HepG2 (cell line): Measurements from ENCODE around the gene INO80E. TPM values are rescaled to one million over a fixed set of nuclear protein-coding genes. Genes with fewer than 3 reads are reported as not detected.

Source experiments
- ATAC-seq: fragments of 200-7000 bp; cut with Tn5 transposase; 3 replicates; pipeline ENCODE4 v1.9.1; 2020; ENCODE audit warnings: mild to moderate bottlenecking, moderate library complexity
- BruUV-seq: library from RNA; stranded (reverse); fragments of 400-500 nt; replicated peaks from 2 replicates; lab custom pipeline; 2021; lab: Mats Ljungman, UMichigan
- CTCF ChIA-PET: fragments of 300-600 bp; formaldehyde crosslinking; extraction: SDS; loops from one replicate; lab custom pipeline; 2021; ENCODE audit warnings: low total read pairs, inconsistent platforms, low intra/inter-chr PET ratio; lab: Yijun Ruan, JAX
- POLR2A ChIA-PET: fragments of 350-600 bp; sonication (Branson Sonifier 250); formaldehyde crosslinking; loops from one replicate; lab custom pipeline; 2020; ENCODE audit warnings: antibody characterized with exemption, inconsistent platforms; lab: Yijun Ruan, JAX
- DNase-seq: peaks from one replicate; pipeline ENCODE4 v3.0.0-alpha.2; 2015; ENCODE audit warnings: low spot score
- FAIRE-seq: peaks from 3 replicates; lab custom pipeline; 2011; peaks lifted over from hg19 to GRCh38; lab: Jason Lieb, UNC
- H2AFZ ChIP-seq: one replicate; pipeline ENCODE4 v1.6.1; 2011; ENCODE audit warnings: low read length, inconsistent platforms
- H3K27ac ChIP-seq: fragments of 300-600 bp; 3 replicates; pipeline ENCODE4 v1.8.0; 2011; ENCODE audit warnings: mixed run types, mild to moderate bottlenecking, mixed read lengths, low read length, inconsistent platforms; ENCODE audit not compliant: insufficient read depth; ENCODE audit errors: extremely low read length
- H3K27me3 ChIP-seq, 2 experiments: fragments of 200-600 bp in 1 of 2; 2 replicates in 1 of 2; 3 replicates in 1 of 2; pipeline versions ENCODE4 v1.6.0 to v1.8.0; 2011; ENCODE audit warnings: low read length in 2 of 2, mild to moderate bottlenecking in 2 of 2, moderate library complexity in 2 of 2, inconsistent platforms in 1 of 2; ENCODE audit not compliant: insufficient read depth in 2 of 2, control insufficient read depth in 1 of 2
- H3K36me3 ChIP-seq, 2 experiments: fragments of 200-600 bp in 1 of 2; replicated peaks in 1 of 2; 2 replicates in 1 of 2; 3 replicates in 1 of 2; pipeline versions ENCODE4 v1.5.1 to v1.8.0; 2011; ENCODE audit warnings: low read length in 2 of 2, inconsistent platforms in 1 of 2; ENCODE audit not compliant: insufficient read depth in 2 of 2, control insufficient read depth in 1 of 2
- H3K4me1 ChIP-seq: 2 replicates; pipeline ENCODE4 v1.5.1; 2012; ENCODE audit warnings: low read length, inconsistent platforms; ENCODE audit not compliant: insufficient read depth
- H3K4me2 ChIP-seq: 2 replicates; pipeline ENCODE4 v1.6.0; 2011; ENCODE audit warnings: low read depth, low read length, inconsistent platforms
- H3K4me3 ChIP-seq, 3 experiments: fragments of 200-600 bp in 1 of 3; sonication (generic), shearing (Covaris generic) in 1 of 3; replicated peaks in 1 of 3; 2 replicates each; pipeline ENCODE4 v1.5.1; 2011 to 2016; ENCODE audit warnings: low read length in 3 of 3, inconsistent platforms in 2 of 3, low read depth in 2 of 3, mild to moderate bottlenecking in 2 of 3, control low read depth in 1 of 3, mixed read lengths in 1 of 3; ENCODE audit not compliant: insufficient read depth in 1 of 3
- H3K79me2 ChIP-seq: one replicate; pipeline ENCODE4 v1.6.1; 2011; ENCODE audit warnings: low read length, inconsistent platforms; ENCODE audit not compliant: insufficient read depth
- H3K9ac ChIP-seq: 2 replicates; pipeline ENCODE4 v1.6.0; 2011; ENCODE audit warnings: mild to moderate bottlenecking, low read depth, low read length, inconsistent platforms; ENCODE audit not compliant: insufficient read depth
- H3K9me3 ChIP-seq: 2 replicates; pipeline ENCODE4 v1.5.1; 2012; ENCODE audit warnings: mild to moderate bottlenecking, low read length
- H4K20me1 ChIP-seq: 2 replicates; pipeline ENCODE4 v1.6.0; 2011; ENCODE audit warnings: inconsistent platforms, mild to moderate bottlenecking, low read length, moderate library complexity; ENCODE audit not compliant: insufficient read depth
- ATRX ChIP-seq: sonication (generic); formaldehyde crosslinking; IDR thresholded peaks from 2 replicates; pipeline ENCODE4 v1.4.0; 2020; ENCODE audit warnings: missing genetic modification reagents, borderline replicate concordance
- CC2D1A ChIP-seq: sonication (generic); formaldehyde crosslinking; IDR thresholded peaks from 2 replicates; pipeline ENCODE4 v1.8.1; 2023; ENCODE audit warnings: mild to moderate bottlenecking, missing genetic modification reagents
- EP300 ChIP-seq, 3 experiments: sonication (generic) in 1 of 3; formaldehyde crosslinking in 1 of 3; IDR thresholded peaks; 2 replicates each; pipeline versions ENCODE4 v1.5.1 to v1.6.1; 2011 to 2020; ENCODE audit warnings: low read depth in 2 of 3, low read length in 2 of 3, borderline replicate concordance in 1 of 3, improper control_type of control experiment in 1 of 3, mild to moderate bottlenecking in 1 of 3, missing genetic modification reagents in 1 of 3, moderate library complexity in 1 of 3
- HOXA5 ChIP-seq: sonication (generic); formaldehyde crosslinking; IDR thresholded peaks from 2 replicates; pipeline ENCODE4 v1.4.0; 2020; ENCODE audit warnings: missing genetic modification reagents
- MEIS2 ChIP-seq: sonication (generic); formaldehyde crosslinking; IDR thresholded peaks from 2 replicates; pipeline ENCODE4 v1.9.0; 2021; ENCODE audit warnings: mild to moderate bottlenecking, missing genetic modification reagents
- NCOA2 ChIP-seq: sonication (generic); formaldehyde crosslinking; IDR thresholded peaks from 2 replicates; pipeline ENCODE4 v1.8.0; 2022; ENCODE audit warnings: inconsistent platforms
- NFIB ChIP-seq: sonication (generic); formaldehyde crosslinking; IDR thresholded peaks from 2 replicates; pipeline ENCODE4 v1.9.0; 2021; ENCODE audit warnings: missing genetic modification reagents, mild to moderate bottlenecking, borderline replicate concordance
- PHF20 ChIP-seq: sonication (generic); formaldehyde crosslinking; IDR thresholded peaks from 2 replicates; pipeline ENCODE4 v1.5.0; 2020; ENCODE audit warnings: mild to moderate bottlenecking, missing genetic modification reagents
- PHF8 ChIP-seq: sonication (generic); formaldehyde crosslinking; IDR thresholded peaks from 2 replicates; pipeline ENCODE4 v1.5.0; 2020; ENCODE audit warnings: missing genetic modification reagents
- RFX5 ChIP-seq: IDR thresholded peaks from 2 replicates; pipeline ENCODE4 v1.6.1; 2011; ENCODE audit warnings: low read depth, low read length, improper control_type of control experiment
- SAP130 ChIP-seq: IDR thresholded peaks from 2 replicates; pipeline ENCODE4 v1.6.1; 2016; ENCODE audit warnings: low read depth
- SATB2 ChIP-seq: sonication (generic); formaldehyde crosslinking; IDR thresholded peaks from 2 replicates; pipeline ENCODE4 v1.5.0; 2020; ENCODE audit warnings: missing genetic modification reagents
- SP1 ChIP-seq, 2 experiments: fragments of 450-650 bp in 1 of 2; sonication (generic) in 1 of 2; formaldehyde crosslinking in 1 of 2; IDR thresholded peaks; 2 replicates each; pipeline versions ENCODE4 v1.4.0 to v1.6.1; 2016 to 2020; ENCODE audit warnings: missing genetic modification reagents in 1 of 2
- TCF12 ChIP-seq, 2 experiments: fragments of 450-650 bp in 1 of 2; sonication (generic) in 1 of 2; formaldehyde crosslinking in 1 of 2; IDR thresholded peaks; 2 replicates each; pipeline versions ENCODE4 v1.6.1 to v1.8.0; 2017 to 2022; ENCODE audit warnings: antibody characterized with exemption in 1 of 2, mild to moderate bottlenecking in 1 of 2, missing genetic modification reagents in 1 of 2, moderate library complexity in 1 of 2
- ZC3H4 ChIP-seq: sonication (generic); formaldehyde crosslinking; IDR thresholded peaks from 2 replicates; pipeline ENCODE4 v1.4.0; 2020; ENCODE audit warnings: missing genetic modification reagents, borderline replicate concordance
- ZNF235 ChIP-seq: sonication (generic); formaldehyde crosslinking; IDR thresholded peaks from 2 replicates; pipeline ENCODE4 v1.8.1; 2023; ENCODE audit warnings: mild to moderate bottlenecking, missing genetic modification reagents, borderline replicate concordance
- ZNF350 ChIP-seq: sonication (generic); formaldehyde crosslinking; IDR thresholded peaks from 2 replicates; pipeline ENCODE4 v1.4.0; 2020; ENCODE audit warnings: mild to moderate bottlenecking, low read depth, missing genetic modification reagents, borderline replicate concordance
- ZNF562 ChIP-seq: sonication (generic); formaldehyde crosslinking; IDR thresholded peaks from 2 replicates; pipeline ENCODE4 v1.8.0; 2022; ENCODE audit warnings: missing genetic modification reagents, borderline replicate concordance
- ZNF761 ChIP-seq: sonication (generic); formaldehyde crosslinking; conservative IDR thresholded peaks from 2 replicates; pipeline ENCODE4 v1.4.0; 2020; ENCODE audit warnings: mild to moderate bottlenecking, missing genetic modification reagents
- ZNF878 ChIP-seq: sonication (generic); formaldehyde crosslinking; IDR thresholded peaks from 2 replicates; pipeline ENCODE4 v1.8.1; 2023; ENCODE audit warnings: mild to moderate bottlenecking, missing genetic modification reagents, moderate library complexity
- WGBS: methylation state at CpG from one replicate; pipeline ENCODE4 v1.1.6; 2017; ENCODE audit warnings: low lambda C conversion rate; 5-methylcytosine and 5-hydroxymethylcytosine counted together
- in situ Hi-C: cut with HindIII; loops from 2 replicates; pipeline ENCODE4 v1.10.0; 2017; ENCODE audit warnings: low pct_unique_long_range_greater_than_20kb; ENCODE audit not compliant: extremely low pct_ligation_motif_present
- intact Hi-C: fragments of 100-400 bp; cut with micrococcal nuclease; formaldehyde crosslinking; loops from one replicate; pipeline ENCODE4 v1.10.0; 2022; ENCODE audit not compliant: unreplicated experiment
- polyA plus RNA-seq, 8 experiments: library from polyadenylated mRNA; depleted of rRNA in 3 of 8; stranded (reverse) in 7 of 8; unstranded in 1 of 8; fragments of >200 nt; fragmentation: Illumina TruSeq in 4 of 8; extraction: Trizol in 4 of 8; gene quantifications; 2 replicates each; pipeline versions ENCODE4 v1.2.1 to v1.2.3, GENCODE V29; 2011 to 2016; ENCODE audit warnings: low read depth in 4 of 8, missing spikeins in 1 of 8, mixed read lengths in 1 of 8; ENCODE audit not compliant: insufficient read depth in 1 of 8
- total RNA-seq, 5 experiments: library from RNA; depleted of rRNA; stranded (reverse); fragments of >200 nt; fragmentation: Illumina TruSeq; extraction: Trizol; gene quantifications; 2 replicates each; pipeline ENCODE4 v1.2.3, GENCODE V29; 2016; ENCODE audit warnings: low read depth in 1 of 5

INO80E gene
- total and polyA plus RNA-seq, 2 of the 13 experiments (the other 11 are each of a cell fraction or from before 2014, with no cell fraction given) = 25.8 to 45.6 TPM

DNA sequence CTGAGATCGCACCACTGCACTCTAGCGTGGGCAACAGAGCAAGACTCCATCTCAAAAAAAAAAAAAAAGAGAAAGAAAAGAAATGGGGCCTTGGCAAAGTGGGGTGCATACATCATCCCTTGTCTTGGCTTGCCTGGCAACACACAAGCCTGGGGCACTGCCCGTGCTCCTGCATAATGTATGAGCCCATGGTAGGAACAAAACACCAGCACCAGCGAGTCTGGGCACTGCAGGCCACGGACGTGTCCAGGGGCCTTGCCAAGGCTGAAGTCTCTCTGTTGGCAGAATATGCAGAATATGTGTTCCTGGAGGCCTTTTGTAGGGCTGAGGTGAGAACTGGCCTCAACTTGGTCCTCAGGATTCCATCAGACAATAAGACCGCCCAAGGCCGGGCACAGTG is 53.8 kb downstream of the INO80E start:
- ATAC-seq = no peak
- in situ Hi-C loops (no loop called here), intact Hi-C loops (no loop called here)
- CTCF ChIA-PET = no interaction called here
- BruUV-seq = no TSS peak
- TF ChIP-seq MEIS2 (CRISPR knock-in tag) (no peak), ZC3H4 (CRISPR knock-in tag) (no peak), SAP130 (CRISPR knock-in tag) (no peak), ZNF235 (CRISPR knock-in tag) (no peak), PHF8 (CRISPR knock-in tag) (no peak), ZNF350 (CRISPR knock-in tag) (no peak), ZNF761 (CRISPR knock-in tag) (no peak), ZNF562 (no peak), EP300 (IDR thresholded peaks at IDR 0.05; ENCODE audit: low read depth in 2 of 2, low read length in 2 of 2) (no peak), EP300 (CRISPR knock-in tag; IDR thresholded peaks at IDR 0.05; ENCODE audit: borderline replicate concordance) (no peak), ATRX (no peak), NFIB (CRISPR knock-in tag) (no peak), TCF12 (IDR thresholded peaks at IDR 0.05) (no peak), TCF12 (CRISPR knock-in tag; IDR thresholded peaks at IDR 0.05) (no peak), NCOA2 (CRISPR knock-in tag) (no peak), ZNF878 (CRISPR knock-in tag) (no peak), CC2D1A (CRISPR knock-in tag) (no peak), RFX5 (no peak), PHF20 (CRISPR knock-in tag) (no peak), HOXA5 (CRISPR knock-in tag) (no peak), SATB2 (CRISPR knock-in tag) (no peak), SP1 (IDR thresholded peaks at IDR 0.05) (no peak), SP1 (CRISPR knock-in tag; IDR thresholded peaks at IDR 0.05) (no peak)
- no peaks in the 10 kb centered on the region for H4K20me1 ChIP-seq
- POLR2A ChIA-PET = no interaction called here
- H3K36me3 ChIP-seq = no peaks in the 10 kb centered on the region
- FAIRE-seq = no peak
- H3K27ac ChIP-seq = no peak overlapping the region
- no peaks in the 10 kb centered on the region for H3K9me3 ChIP-seq
- no peak overlapping the region for H3K9ac ChIP-seq
- H3K4me2 ChIP-seq = no peak overlapping the region
- DNase-seq = no peak
- H2AFZ ChIP-seq = no peak overlapping the region
- H3K4me3 ChIP-seq = no peak overlapping the region
- WGBS = 49% methylated on average over 8 of the region's 8 CpGs
- H3K27me3 ChIP-seq = peaks cover 0 to 13% of the 10 kb centered on the region in 2 experiments; a peak in 3 of 5 replicates
- peaks cover 37% of the 10 kb centered on the region for H3K4me1 ChIP-seq
- no peaks in the 10 kb centered on the region for H3K79me2 ChIP-seq
